Activated CD4-positive, alpha-beta T cell treated with anti-CD3 and anti-CD28 coated beads, Interleukin-2, amount 50 U/mL, for 24 hours (primary cell): ENCODE data around the gene BAIAP2L1.

Experiments used
- DNase-seq, 2 donors: peaks; one replicate each; pipeline ENCODE4 v3.0.0-alpha.2; 2020; ENCODE audit warnings: low read depth in 1 of 2, low spot score in 1 of 2

Gene BAIAP2L1

DNA sequence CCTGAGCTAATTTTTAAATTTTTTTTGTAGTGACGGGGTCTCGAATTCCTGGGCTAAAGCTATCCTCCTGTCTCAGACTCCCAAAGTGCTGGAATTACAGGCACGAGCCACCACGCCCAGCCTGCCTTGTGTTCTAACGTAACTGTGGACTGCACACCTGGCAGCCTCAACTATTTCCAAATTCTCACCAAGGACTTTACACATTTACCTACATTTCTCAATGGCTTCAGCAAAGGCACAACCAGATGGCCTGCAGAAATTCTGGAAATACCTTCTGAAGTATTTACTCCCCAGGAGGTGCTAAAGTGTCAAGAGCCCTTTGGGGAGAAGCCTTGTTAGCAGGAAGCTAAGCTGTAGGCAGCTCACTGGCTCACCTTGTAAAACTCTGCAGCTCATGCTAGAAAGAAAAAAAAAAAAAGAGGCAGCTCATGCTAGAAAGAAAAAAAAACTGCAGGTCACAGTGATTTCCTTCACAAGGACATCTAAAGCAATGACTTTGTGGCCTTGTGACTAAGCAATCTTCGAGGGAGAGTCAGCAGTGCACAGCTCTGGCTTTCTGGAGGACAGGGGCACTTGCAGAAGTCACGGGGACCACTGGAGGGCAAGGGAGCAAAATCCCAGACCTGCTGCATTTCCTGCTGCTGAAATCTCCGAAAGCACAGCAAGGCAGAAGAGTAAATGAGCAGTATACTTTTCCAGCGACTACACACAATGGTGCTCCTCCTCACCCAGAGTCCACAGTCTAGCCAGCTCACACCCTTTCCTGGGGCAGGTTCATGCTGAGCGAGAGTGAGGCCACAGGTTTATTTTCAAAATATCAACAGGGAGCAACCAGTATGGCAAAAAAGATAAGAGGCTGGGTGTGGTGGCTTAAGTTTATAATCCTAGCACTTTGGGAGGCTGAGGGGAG is 40.4 kb downstream of the BAIAP2L1 start:
- DNase-seq = no peak

DNA sequence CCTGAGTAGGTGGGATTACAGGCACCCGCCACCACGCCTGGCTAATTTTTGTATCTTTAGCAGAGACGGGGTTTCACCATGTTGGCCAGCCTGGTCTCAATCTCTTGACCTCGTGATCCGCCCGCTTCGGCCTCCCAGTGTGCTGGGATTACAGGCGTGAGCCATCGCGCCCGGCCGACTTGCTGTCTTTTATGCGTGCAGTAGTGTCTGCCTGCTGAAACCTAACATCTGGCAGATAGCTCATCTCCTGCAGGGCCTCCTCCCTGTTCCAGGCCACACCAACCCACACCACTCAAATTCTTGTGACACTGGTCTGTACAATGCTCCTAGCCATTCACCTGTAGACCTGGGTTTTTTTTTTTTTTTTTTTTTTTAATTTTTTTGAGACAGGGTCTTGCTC is 41.5 kb downstream of the BAIAP2L1 start:
- DNase-seq = no peak

DNA sequence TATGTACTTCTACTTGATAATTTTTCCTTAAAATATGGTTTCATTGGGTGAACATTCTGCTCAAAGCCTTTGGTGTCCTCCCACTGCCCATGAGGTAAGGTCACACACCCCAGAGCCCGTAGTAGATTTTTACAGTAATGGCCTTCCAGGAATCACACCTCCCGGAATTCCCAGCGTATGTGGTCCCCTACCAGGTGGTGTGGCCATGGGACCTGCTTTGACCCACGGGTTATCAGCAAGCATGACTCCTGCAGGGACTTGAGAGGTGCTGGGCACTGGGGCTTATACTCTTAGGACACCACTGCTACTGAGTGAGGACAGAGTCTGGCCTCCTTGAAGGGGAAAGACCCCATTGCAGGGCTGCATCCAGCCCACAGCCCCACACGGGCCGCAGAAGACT is 42.2 kb downstream of the BAIAP2L1 start:
- DNase-seq = no peak

DNA sequence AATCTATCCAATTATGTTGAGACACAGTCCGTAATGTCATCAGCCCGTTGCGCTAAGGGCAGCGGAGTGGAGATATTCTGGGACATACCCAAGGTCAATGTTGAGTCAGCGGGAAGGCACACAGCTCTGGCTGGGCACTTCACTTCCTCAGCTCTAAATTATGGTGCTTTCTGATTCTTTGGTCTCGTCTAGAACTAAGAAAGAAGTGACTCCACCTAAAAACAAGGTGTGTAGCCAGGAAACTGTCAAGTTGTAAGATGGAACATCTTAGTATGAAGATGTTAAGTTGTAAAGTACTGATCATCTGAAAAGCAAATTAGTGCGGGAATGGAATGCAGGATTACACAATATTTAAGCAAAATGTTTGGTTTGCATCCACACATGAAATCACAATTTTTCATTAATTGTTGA is 43.1 kb downstream of the BAIAP2L1 start:
- no peak for DNase-seq

DNA sequence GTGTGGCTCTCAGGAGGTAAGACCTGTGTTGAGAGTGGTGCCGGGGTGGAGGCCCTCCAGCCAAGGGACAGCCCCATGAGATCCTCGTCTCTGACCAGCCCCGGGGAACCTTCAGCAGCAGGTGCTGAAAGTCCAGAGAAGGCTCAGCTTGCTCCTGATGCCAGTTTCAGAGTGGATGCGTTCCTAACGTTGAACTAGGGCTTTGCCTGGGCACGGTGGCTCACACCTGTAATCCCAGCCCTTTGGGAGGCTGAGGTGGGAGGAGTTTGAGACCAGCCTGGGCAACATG is 45.7 kb downstream of the BAIAP2L1 start:
- no peak for DNase-seq

DNA sequence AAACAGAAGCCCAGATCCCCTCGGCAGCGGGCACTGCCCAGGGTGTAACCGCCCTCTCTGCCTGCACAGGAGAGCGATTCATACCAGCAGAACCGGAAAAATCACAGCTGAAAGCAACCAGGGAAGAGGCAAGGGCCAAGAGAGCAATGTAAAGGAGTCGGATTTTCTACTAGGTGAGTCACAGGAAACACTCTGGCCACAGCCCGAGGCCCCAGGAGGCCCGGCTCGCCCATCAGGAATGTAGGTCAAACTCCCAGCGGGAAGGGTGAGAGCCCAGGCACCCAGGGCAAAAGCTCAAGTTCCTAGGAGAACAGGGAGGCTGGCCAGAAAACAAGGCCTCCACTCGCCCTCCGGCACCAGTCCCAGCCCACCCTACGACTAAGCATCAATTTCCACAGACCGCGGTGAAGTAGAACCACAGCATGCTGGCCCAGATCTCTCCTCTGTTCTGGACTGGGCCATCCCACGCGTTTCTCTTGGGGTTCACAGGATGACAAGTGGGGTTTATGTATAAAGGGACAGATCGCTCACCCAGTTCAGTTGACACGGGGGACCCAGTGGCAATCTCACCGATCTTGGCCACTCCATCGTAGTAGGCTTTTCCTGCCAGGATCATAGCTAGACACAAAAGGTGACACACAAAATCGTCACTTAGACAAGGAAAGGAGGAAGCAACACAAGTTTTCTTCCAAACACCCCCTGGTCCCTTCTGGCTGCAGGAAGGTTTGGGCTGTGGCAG is 46.2 kb downstream of the BAIAP2L1 start:
- no peak for DNase-seq

DNA sequence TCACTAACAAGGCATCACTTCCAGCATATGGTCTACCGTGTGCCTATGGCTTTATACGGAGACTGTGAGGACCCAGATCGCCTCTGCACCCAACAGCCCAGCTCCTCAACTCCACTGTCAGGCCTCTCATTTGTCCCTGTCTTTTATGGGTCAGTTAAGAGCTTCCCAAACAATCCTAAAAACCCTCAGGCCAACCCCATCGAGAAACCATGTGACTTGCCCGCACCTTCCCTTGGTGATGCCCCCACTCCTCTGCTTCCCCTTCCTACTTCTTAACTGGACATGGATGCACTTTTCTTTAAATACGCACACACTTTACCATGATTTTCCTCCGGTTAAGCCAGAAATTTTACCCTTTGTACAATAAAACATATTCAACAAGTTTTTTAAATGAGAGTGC is 46.8 kb downstream of the BAIAP2L1 start:
- no peak for DNase-seq

DNA sequence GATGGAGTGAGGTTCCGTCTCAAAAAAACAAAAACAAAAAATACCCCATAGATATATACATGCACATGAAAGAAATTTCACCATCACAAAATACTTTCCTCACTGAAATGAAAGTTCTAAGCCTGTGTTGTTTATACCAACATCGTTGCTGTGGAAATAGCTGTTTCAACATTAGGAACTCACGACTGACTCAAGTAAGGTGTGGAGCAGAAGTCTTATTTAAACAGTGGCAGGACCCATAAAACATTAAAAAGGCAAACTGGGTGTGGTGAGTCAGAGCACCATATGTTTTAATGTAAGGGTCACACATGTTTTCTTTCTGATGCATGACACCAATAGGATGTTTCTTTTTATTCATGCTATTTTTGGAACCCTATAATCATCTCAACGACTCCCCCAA is 48.3 kb downstream of the BAIAP2L1 start:
- DNase-seq = no peak

DNA sequence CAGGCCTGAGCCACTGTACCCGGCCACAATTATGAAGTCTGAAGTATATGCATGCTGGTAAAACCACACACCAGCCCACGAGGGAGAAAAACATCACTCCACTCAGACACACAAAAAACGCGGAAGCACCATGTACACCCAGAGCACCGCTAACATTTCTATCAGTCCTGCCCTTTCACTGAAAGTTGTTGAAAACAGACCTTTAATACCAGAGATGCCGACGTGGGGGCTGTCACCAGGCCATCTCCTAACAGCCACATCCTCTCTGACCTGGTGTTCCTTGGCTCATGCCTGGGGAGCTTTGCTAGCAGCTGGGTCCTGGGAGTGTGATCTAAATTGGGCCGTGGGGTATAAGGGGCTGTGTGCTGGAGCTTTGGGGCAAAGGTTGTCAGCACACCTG is 49.8 kb downstream of the BAIAP2L1 start:
- DNase-seq = no peak

DNA sequence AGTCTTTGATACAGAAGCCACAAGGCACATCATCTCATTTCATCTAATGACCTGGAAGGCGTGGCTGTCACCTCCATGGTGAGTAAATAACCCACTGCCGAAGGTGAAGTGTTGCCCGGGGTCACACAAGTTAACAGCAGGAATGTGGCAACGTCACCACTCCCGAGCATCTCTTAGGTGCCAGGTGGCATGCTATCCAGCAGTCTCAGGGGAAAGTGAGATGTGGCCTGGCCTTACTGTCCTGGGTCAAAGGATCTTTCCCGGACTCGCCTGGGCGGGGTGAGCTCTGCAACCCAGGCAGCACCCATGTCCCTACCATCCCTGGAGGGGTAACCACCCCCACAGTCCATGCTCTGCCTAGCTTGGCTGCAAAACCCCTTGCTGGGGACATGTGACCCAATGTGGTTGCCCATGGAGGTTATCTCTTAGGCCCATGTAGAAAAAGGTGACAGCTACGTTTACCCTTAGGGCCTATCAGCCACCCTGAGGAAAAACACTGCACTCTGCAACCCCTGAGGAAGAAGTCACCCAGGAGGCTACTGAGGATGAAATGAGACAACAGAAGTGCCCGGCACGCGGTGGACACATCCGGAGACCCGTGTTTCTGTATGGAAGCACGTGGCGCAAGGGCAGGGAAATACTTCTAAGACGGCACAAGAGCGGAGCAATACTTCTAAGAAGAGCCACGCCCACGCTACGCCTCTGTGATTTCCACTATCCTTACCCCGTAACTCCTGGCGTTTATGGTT is 52.0 kb downstream of the BAIAP2L1 start:
- no peak for DNase-seq

DNA sequence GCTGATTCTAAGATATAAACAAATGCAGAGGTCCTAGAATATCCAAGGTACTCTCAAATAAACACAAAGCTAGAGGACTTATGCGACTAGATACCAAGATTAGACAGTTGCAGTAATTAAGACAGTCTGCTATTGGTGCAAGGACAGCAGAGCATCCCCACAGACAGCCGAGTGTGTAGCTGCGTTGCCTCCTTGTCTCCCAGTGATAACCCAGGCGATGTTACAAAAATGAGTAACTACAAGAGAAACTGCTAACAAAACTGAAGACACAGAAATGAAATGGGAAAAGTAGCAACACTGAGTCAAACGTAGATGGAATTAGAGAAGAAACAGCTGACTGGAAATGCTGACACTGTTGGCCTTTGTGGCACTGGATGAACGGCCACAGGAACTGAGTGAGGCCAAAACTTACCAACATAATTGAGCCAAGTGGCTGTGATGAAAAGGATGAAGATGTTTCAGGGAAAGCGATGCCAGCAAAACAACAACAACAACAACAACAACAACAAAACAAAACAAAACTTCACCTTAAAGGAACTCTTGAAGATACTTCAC is 54.3 kb downstream of the BAIAP2L1 start:
- no peak for DNase-seq

DNA sequence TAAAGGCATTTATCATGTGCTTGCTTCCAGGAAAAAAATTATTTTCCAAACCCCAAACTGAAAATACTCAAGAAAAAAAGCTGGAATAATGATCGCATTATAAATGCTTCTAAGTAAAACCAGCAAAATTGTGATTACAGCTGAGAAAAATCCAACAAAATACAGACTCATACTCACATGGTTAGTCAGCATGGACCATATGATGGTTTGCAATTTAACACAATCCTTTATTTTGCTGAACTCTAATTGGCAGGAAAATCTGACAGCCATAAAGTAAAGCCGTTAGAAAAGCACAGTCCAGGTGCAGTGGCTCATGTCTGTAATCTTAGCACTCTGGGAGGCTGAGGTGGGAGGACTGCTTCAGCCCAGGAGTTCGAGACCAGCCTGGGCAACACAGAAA is 59.8 kb downstream of the BAIAP2L1 start:
- no peak for DNase-seq

DNA sequence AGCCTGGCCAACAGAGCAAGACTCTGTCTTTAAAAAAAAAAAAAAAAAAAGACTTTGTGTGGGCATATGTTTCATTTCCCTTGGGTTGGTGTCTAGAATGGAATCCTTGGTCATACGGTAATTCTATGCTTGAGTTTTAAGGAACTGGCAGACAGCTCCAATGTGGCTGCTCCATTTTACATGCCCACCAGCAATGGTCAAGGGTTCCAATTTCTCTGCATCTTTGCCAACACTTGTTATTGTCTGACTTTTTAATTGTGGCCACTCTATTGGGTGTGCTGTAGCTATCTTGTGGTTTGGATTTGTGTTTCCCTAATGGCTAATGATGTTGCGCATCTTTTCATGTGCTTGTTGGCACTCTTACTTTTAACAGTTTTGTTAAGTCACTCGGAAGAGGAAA is 61.8 kb downstream of the BAIAP2L1 start:
- DNase-seq = no peak

DNA sequence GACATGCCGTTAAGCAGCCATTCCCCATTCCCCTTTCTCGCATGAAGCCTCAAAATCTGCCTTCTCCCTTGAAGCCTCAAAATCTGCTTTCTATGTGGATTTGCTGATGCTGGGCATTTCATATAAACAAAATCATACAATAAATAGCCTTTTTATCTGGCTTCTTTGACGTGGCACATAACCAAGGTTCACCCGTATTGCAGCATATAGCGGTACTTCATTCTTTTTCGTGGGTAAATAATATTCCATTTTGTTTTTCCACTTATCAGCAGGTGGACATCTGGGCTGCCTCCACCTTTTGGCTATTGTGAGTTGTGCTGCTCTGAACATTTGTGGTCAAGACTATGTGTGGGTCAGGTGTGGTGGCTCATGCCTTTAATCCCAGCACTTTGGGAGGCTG is 62.4 kb downstream of the BAIAP2L1 start:
- DNase-seq = no peak

DNA sequence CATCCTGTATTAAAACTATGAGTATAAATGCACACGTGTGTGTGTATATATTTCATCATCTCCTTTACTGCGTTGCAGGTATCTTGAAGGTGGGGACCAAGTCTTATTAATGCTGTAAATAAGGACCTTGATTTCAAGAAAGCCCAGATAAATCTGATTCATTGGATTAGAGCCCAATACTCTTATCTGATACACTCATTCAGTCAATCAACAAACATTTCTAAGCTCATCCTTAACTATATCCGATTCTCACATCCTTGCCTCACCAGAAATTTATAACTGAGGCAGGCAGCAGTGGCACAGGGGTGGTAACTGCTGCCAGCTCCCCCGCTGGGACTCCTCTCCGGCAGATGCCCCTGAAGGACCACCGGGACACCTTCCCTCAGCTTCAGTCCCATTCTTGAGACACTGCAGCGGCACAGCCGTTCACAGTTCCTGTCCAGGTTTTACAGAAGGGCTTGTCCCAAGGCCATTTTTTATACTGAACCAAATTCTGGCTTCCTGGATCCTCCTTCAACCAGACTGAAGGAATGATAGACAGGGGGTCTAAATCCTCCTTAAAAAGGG is 65.4 kb downstream of the BAIAP2L1 start:
- DNase-seq = no peak

DNA sequence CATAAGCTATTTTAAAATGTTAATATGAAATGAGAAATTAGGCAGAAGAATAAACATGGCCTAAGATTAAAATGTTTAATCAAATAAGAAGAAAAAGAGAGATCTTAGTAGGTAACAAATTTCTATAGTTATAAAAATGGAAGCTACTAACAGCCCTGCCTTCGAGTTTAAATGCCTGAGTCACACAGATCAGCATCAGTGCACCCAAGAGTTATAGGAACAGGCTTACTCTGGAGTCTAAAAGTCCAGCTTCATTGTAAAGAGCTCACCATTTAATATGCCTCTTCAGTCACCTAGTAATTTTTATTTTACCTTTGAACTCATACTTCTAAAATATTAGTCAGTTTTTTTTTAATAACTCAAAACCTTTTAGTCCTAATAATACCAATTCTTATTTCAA is 66.8 kb downstream of the BAIAP2L1 start:
- no peak for DNase-seq

DNA sequence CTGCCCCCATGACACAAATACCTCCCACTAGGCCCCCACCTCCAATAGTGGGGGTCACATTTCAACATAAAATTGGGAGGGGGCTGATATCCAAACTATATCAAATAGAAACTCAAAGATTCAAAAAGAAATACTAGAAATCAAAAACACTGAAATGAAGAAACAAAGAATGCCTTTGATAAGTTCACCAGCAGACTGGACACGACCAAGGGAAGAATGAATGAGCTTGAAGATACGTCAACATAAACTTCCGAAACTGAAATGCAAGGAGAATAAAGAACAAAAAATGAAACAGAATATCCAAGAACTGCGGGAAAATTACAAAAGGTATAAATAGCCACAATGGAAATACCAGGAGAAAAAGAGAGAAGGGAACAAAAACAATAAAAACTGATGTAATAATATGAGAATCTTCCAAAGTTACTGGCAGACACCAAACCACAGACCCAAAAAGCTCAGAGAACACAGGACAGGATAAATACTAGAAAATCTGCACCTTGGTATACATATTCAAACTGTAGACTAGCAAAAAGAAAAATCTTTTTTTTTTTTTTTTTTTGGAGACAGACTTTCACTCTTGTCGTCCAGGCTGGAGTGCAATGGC is 69.9 kb downstream of the BAIAP2L1 start:
- no peak for DNase-seq

DNA sequence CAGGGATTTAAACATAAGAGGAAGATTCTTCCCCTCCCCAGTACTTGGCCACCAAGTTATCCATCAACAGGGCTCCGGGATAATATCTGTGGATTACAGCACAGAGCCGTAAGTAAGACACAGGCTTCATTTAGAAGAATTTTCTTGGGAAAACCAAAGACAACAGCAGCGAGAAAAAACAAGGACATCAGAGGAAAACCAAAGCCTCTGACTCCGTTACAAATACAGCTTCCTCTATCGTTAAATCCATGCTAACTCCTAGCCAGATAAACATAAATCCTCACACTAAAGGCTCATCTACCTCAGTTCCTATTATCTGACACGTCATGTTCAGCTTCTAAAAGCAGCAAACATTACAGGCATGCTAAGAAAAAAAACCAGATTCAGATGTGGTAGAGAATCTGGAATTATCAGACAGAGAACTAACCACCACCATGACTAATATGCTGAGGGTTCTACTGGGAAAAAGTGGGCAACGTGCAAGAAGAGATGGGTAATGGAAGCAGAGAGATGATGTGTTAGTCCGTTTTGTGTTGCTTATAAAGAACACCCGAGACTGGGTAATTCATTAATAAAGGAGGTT is 71.0 kb downstream of the BAIAP2L1 start:
- no peak for DNase-seq

DNA sequence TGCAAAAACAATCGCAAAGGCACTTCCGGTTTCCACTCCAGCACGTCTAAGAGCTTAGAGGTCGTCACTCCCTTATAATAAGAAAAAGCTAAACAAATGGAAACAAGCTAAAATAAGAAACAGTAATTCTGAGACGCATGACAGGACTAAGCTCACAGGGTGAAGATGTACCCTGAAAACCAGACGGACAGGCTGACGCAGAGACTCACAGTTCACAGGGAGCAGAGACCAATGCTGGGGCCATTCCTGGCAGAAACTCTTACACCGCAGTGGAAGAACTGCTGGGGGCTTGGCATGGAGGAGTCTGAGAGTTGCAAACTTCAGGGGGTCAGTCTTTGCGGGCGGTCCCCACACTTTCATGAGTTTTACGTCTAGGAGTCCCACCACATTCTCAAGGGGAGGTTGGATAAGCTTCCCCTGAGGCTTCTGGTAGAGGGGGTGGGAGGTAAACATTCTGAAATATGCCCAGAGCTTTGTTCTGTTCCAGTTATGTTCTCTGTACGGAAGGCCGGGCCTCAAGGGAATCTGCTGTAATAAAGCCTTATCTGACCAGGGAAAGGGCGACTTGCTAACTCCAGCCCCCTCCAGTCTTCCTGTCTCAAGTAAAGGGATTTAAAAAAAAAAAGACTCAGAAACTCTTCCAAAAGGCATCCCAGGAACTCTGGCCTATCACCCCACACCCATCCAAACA is 71.6 kb downstream of the BAIAP2L1 start:
- DNase-seq = no peak

DNA sequence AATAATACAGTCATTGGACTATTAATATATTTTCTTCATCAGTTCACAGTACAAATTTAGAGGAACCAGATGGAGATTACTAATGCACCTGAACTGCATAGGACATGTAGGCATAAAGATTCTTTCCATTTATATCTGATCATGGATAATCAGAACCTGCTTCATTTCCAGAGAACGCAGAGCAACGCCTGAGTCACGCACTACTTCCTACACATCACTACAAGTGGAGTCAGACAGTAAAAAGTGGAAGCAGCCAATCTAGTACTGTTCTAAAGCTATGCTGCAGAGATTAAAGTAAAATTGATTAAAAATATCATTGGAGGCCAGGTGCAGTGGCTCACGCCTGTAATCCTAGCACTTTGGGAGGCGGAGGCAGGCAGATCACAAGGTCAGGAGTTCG is 76.1 kb downstream of the BAIAP2L1 start:
- DNase-seq = no peak
